ENCODE results near the gene EID2B. TPM values are rescaled to one million over a fixed set of nuclear protein-coding genes. Genes with fewer than 3 reads are reported as not detected.

The EID2B gene
- total RNA-seq, 1 experiment from 2014 or later = 4.9 TPM

- no peak for DNase-seq (ENCODE audit: extremely low read depth, low read depth)
Measured at GRCh38 chr19:39501340-39501739, 31.3 kb downstream of the EID2B start.

GRCh38 chr19:39500543-39500942 lies 32.1 kb downstream of the EID2B start:
- no peak for DNase-seq (ENCODE audit: extremely low read depth, low read depth)

GRCh38 chr19:39499932-39500331 lies 32.7 kb downstream of the EID2B start:
- no peak for DNase-seq (ENCODE audit: extremely low read depth, low read depth)

- DNase-seq (ENCODE audit: extremely low read depth, low read depth) = no peak
Measured at GRCh38 chr19:39498798-39499642, 33.6 kb downstream of the EID2B start, which contains the start of gene DLL3. Gene DLL3 (plus strand): TSS chr19:39498947. CDS start chr19:39498975, 28 bp downstream.

- DNase-seq (ENCODE audit: extremely low read depth, low read depth) = peak; percentile 12
Measured at GRCh38 chr19:39497996-39498797, 34.5 kb downstream of the EID2B start.

- DNase-seq (ENCODE audit: extremely low read depth, low read depth) = no peak
Measured at GRCh38 chr19:39497701-39497995, 35.0 kb downstream of the EID2B start.

- no peak for DNase-seq (ENCODE audit: extremely low read depth, low read depth)
Measured at GRCh38 chr19:39496063-39496462, 36.6 kb downstream of the EID2B start.

GRCh38 chr19:39494661-39495060 lies 38.0 kb downstream of the EID2B start:
- no peak for DNase-seq (ENCODE audit: extremely low read depth, low read depth)

- no peak for DNase-seq (ENCODE audit: extremely low read depth, low read depth)
Measured at GRCh38 chr19:39492788-39493187, 39.9 kb downstream of the EID2B start.

- no peak for DNase-seq (ENCODE audit: extremely low read depth, low read depth)
Measured at GRCh38 chr19:39492225-39492624, 40.4 kb downstream of the EID2B start.

GRCh38 chr19:39489756-39490155 lies 42.9 kb downstream of the EID2B start:
- DNase-seq (ENCODE audit: extremely low read depth, low read depth) = no peak

GRCh38 chr19:39483141-39483540 lies 49.5 kb downstream of the EID2B start:
- no peak for DNase-seq (ENCODE audit: extremely low read depth, low read depth)

GRCh38 chr19:39481676-39482075 lies 51.0 kb downstream of the EID2B start:
- DNase-seq (ENCODE audit: extremely low read depth, low read depth) = no peak

GRCh38 chr19:39481229-39481545 lies 51.5 kb downstream of the EID2B start:
- DNase-seq (ENCODE audit: extremely low read depth, low read depth) = no peak

Other genes starting within 250 kb of the EID2B start
- not detected in 2 replicates for gene IFNL1, start 236.4 kb downstream of the EID2B start, total RNA-seq (2014; rRNA removed; shearing (Covaris generic))
- 0.66 and 0.79 TPM in 2 replicates for gene LRFN1, start 212.0 kb downstream of the EID2B start, total RNA-seq (2014; rRNA removed; shearing (Covaris generic))
- gene GMFG, start 196.8 kb downstream of the EID2B start, total RNA-seq (2014; rRNA removed; shearing (Covaris generic)) = not detected in 2 replicates
- gene SAMD4B, start 190.4 kb downstream of the EID2B start, total RNA-seq (2014; rRNA removed; shearing (Covaris generic)) = 57.7 and 57.8 TPM in 2 replicates
- gene PAF1, start 141.7 kb downstream of the EID2B start, total RNA-seq (2014; rRNA removed; shearing (Covaris generic)) = 21.1 and 27.7 TPM in 2 replicates
- gene MED29, start 141.5 kb downstream of the EID2B start, total RNA-seq (2014; rRNA removed; shearing (Covaris generic)) = 20.8 and 22.5 TPM in 2 replicates
- 15.1 and 24.6 TPM in 2 replicates for gene ZFP36, start 126.0 kb downstream of the EID2B start, total RNA-seq (2014; rRNA removed; shearing (Covaris generic))
- 16.7 and 18.0 TPM in 2 replicates for gene PLEKHG2, start 120.2 kb downstream of the EID2B start, total RNA-seq (2014; rRNA removed; shearing (Covaris generic))
- gene RPS16, start 96.9 kb downstream of the EID2B start, total RNA-seq (2014; rRNA removed; shearing (Covaris generic)) = 541 and 944 TPM in 2 replicates
- gene SUPT5H, start 87.3 kb downstream of the EID2B start, total RNA-seq (2014; rRNA removed; shearing (Covaris generic)) = 42.3 and 48.4 TPM in 2 replicates
- gene TIMM50, start 52.0 kb downstream of the EID2B start, total RNA-seq (2014; rRNA removed; shearing (Covaris generic)) = 75.6 and 81.7 TPM in 2 replicates
- gene DLL3, start 33.9 kb downstream of the EID2B start, total RNA-seq (2014; rRNA removed; shearing (Covaris generic)) = 4.0 and 5.8 TPM in 2 replicates
- not detected in 2 replicates for gene SELENOV, start 17.7 kb downstream of the EID2B start, total RNA-seq (2014; rRNA removed; shearing (Covaris generic))
- 10.7 and 12.6 TPM in 2 replicates for gene EID2, start 7.3 kb upstream of the EID2B start, total RNA-seq (2014; rRNA removed; shearing (Covaris generic))
- gene LGALS13, start 69.7 kb upstream of the EID2B start, total RNA-seq (2014; rRNA removed; shearing (Covaris generic)) = not detected in 2 replicates
- gene LGALS16, start 123.1 kb upstream of the EID2B start, total RNA-seq (2014; rRNA removed; shearing (Covaris generic)) = not detected in 2 replicates
- not detected in 2 replicates for gene LGALS14, start 171.6 kb upstream of the EID2B start, total RNA-seq (2014; rRNA removed; shearing (Covaris generic))
- gene CLC, start 205.2 kb upstream of the EID2B start, total RNA-seq (2014; rRNA removed; shearing (Covaris generic)) = not detected in 2 replicates
- not detected in 2 replicates for gene LEUTX, start 246.0 kb upstream of the EID2B start, total RNA-seq (2014; rRNA removed; shearing (Covaris generic))

Measured in NCI-H460 (cell line).